ENCODE data around the gene ZNF32. TPM values are rescaled to one million over a fixed set of nuclear protein-coding genes. Genes with fewer than 3 reads are reported as not detected.

The ZNF32 gene
- total RNA-seq, 1 experiment from 2014 or later: 9.8 TPM

- H3F3A ChIP-seq (ENCODE audit: insufficient read depth, low read depth): no peaks in the 10 kb centered on the region
- no peaks in the 10 kb centered on the region for H4K20me1 ChIP-seq (ENCODE audit: insufficient read depth)
- no peaks in the 10 kb centered on the region for H3K4me1 ChIP-seq (replicated peaks; ENCODE audit: insufficient read depth)
- no peak for DNase-seq
- H3K79me2 ChIP-seq (ENCODE audit: low read depth): no peaks in the 10 kb centered on the region
- no peaks in the 10 kb centered on the region for H3K27me3 ChIP-seq (ENCODE audit: insufficient read depth, low read depth)
- no peak overlapping the region for H3K27ac ChIP-seq
- CTCF ChIA-PET: no interaction called here
- peaks cover 64% of the 10 kb centered on the region for H3K9me3 ChIP-seq (ENCODE audit: insufficient read depth, low read depth)
- peaks cover 43% of the 10 kb centered on the region for H3K36me3 ChIP-seq (ENCODE audit: low read depth)
- no peak overlapping the region for H3K4me3 ChIP-seq
- POLR2A ChIA-PET (ENCODE audit: unreplicated experiment): no interaction called here
- no TSS peak for BruUV-seq (replicated peaks)
- no peak overlapping the region for H2AFZ ChIP-seq
- TF ChIP-seq EZH2 (IDR thresholded peaks at IDR 0.05; ENCODE audit: low read depth) (no peak), CTCF (conservative IDR thresholded peaks at IDR 0.05) (no peak)
- intact Hi-C loops (cut with micrococcal nuclease; ENCODE audit: unreplicated experiment): no loop called here
- no peaks in the 10 kb centered on the region for H3K9me2 ChIP-seq (ENCODE audit: insufficient read depth)
- H3K4me2 ChIP-seq: no peak overlapping the region
Measured at GRCh38 chr10:43616697-43617370, 31.8 kb downstream of the ZNF32 start.

GRCh38 chr10:43610636-43611035, 38.0 kb downstream of the ZNF32 start:
- H3F3A ChIP-seq (ENCODE audit: insufficient read depth, low read depth): no peaks in the 10 kb centered on the region
- no peak overlapping the region for H3K4me2 ChIP-seq
- ChIA-PET POLR2A (ENCODE audit: unreplicated experiment) (interaction anchor here (0.7 kb wide), 1 partner anchor 27 kb away, joined by 3 read pairs; no protein-coding TSS in a partner anchor), CTCF (no interaction called here)
- H3K27ac ChIP-seq: no peak overlapping the region
- H3K27me3 ChIP-seq (ENCODE audit: insufficient read depth, low read depth): no peaks in the 10 kb centered on the region
- peaks cover 6% of the 10 kb centered on the region; the same call in 1 of the 2 replicates for H3K4me1 ChIP-seq (replicated peaks; ENCODE audit: insufficient read depth)
- no peaks in the 10 kb centered on the region for H3K79me2 ChIP-seq (ENCODE audit: low read depth)
- peaks cover 33% of the 10 kb centered on the region for H3K9me3 ChIP-seq (ENCODE audit: insufficient read depth, low read depth)
- H3K4me3 ChIP-seq: no peak overlapping the region
- DNase-seq: no peak
- H4K20me1 ChIP-seq (ENCODE audit: insufficient read depth): no peaks in the 10 kb centered on the region
- intact Hi-C loops (cut with micrococcal nuclease; ENCODE audit: unreplicated experiment): no loop called here
- no peaks in the 10 kb centered on the region for H3K9me2 ChIP-seq (ENCODE audit: insufficient read depth)
- peaks cover 45% of the 10 kb centered on the region for H3K36me3 ChIP-seq (ENCODE audit: low read depth)
- TF ChIP-seq EZH2 (IDR thresholded peaks at IDR 0.05; ENCODE audit: low read depth): no peak
- TF ChIP-seq CTCF (conservative IDR thresholded peaks at IDR 0.05): no peak
- BruUV-seq (replicated peaks): no TSS peak
- H2AFZ ChIP-seq: no peak overlapping the region

- Histone ChIP-seq H3F3A (ENCODE audit: insufficient read depth, low read depth) (no peaks in the 10 kb centered on the region), H3K36me3 (ENCODE audit: low read depth) (peaks cover 16% of the 10 kb centered on the region; the same call in 1 of the 2 replicates), H3K79me2 (ENCODE audit: low read depth) (no peaks in the 10 kb centered on the region), H2AFZ (peak overlapping the region; percentile 89), H4K20me1 (ENCODE audit: insufficient read depth) (no peaks in the 10 kb centered on the region), H3K9me3 (ENCODE audit: insufficient read depth, low read depth) (peaks cover 15% of the 10 kb centered on the region; the same call in 1 of the 2 replicates), H3K9me2 (ENCODE audit: insufficient read depth) (no peaks in the 10 kb centered on the region), H3K27me3 (ENCODE audit: insufficient read depth, low read depth) (peaks cover 9% of the 10 kb centered on the region; the same call in 1 of the 2 replicates), H3K27ac (no peak overlapping the region), H3K4me3 (peak overlapping the region; percentile 85), H3K4me2 (peak overlapping the region; percentile 91), H3K4me1 (replicated peaks; ENCODE audit: insufficient read depth) (peaks cover 6% of the 10 kb centered on the region; the same call in 1 of the 2 replicates)
- POLR2A ChIA-PET (ENCODE audit: unreplicated experiment): interaction anchor here (0.8 kb wide), 1 partner anchor 478 kb away, joined by 3 read pairs; no protein-coding TSS in a partner anchor
- no peak for DNase-seq
- intact Hi-C loops (cut with micrococcal nuclease; ENCODE audit: unreplicated experiment): no loop called here
- CTCF ChIA-PET: no interaction called here
- no TSS peak for BruUV-seq (replicated peaks)
- TF ChIP-seq CTCF (conservative IDR thresholded peaks at IDR 0.05) (no peak), EZH2 (IDR thresholded peaks at IDR 0.05; ENCODE audit: low read depth) (no peak)
Measured at GRCh38 chr10:43607199-43607573, 41.5 kb downstream of the ZNF32 start.

Measured in PC-9 (cell line).